Measurements from ENCODE around the gene AGFG2.
"Not testable (repeated sequence)": the region's sequence is repeated elsewhere in the genome, so short reads cannot be mapped to it uniquely, and the experiment has no call there.

The AGFG2 gene

DNA sequence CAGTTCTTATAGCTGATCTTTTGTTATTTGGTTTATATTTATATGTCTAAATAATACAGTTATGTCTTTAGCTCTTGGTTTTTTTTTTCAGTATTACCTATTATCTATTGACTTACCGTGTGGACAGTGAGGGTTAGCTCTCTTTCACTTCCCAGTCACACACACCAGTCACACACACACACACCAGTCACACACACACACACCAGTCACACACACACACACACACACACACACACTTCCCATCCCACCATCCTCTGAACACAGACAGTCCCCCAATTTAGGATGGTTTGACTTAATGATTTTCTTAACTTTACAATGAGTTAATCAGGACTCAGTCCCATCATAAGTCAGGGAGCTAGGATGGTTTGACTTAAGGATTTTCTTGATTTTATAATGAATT, 18.9 kb upstream of the AGFG2 start:
- no peak overlapping the region for H3K27ac ChIP-seq
- H3K9me3 ChIP-seq = peaks cover 7% of the 10 kb centered on the region; the same call in 1 of the 2 replicates
- H3K27me3 ChIP-seq = no peaks in the 10 kb centered on the region
- no peak overlapping the region for H3K4me2 ChIP-seq
- no peaks in the 10 kb centered on the region for H4K20me1 ChIP-seq
- TF ChIP-seq Cebpa-rat (IDR thresholded peaks at IDR 0.05) = no peak
- no peak overlapping the region for H3K9ac ChIP-seq
- H3K4me3 ChIP-seq = no peak overlapping the region
- no peaks in the 10 kb centered on the region for H3K36me3 ChIP-seq
- peaks cover 19% of the 10 kb centered on the region for H3K4me1 ChIP-seq

DNA sequence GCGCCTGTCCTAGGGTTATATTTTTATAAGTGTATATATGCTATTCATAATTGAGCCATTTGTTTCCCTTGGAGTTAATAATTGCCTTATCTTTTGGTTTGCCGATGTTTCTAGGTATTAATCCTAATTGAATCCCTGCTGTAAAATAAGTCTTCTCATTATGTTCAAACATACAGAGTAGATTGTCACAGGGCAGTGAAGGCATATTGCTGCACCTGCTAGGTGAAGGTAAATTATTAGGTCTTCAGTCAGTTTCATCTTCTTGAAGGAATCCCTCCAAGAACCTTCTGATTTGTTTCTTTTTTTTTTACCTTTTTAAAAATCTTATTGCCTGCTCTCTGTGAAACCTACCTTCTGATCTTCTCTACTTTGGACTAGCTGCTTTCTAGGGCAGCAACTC, 17.9 kb upstream of the AGFG2 start:
- TF ChIP-seq Cebpa-rat (IDR thresholded peaks at IDR 0.05) = no peak
- Histone ChIP-seq H3K27me3 (no peaks in the 10 kb centered on the region), H4K20me1 (no peaks in the 10 kb centered on the region), H3K4me3 (no peak overlapping the region), H3K9ac (no peak overlapping the region), H3K4me2 (no peak overlapping the region), H3K27ac (no peak overlapping the region), H3K36me3 (no peaks in the 10 kb centered on the region), H3K4me1 (peaks cover 10% of the 10 kb centered on the region), H3K9me3 (peaks cover 7% of the 10 kb centered on the region; the same call in 1 of the 2 replicates)

DNA sequence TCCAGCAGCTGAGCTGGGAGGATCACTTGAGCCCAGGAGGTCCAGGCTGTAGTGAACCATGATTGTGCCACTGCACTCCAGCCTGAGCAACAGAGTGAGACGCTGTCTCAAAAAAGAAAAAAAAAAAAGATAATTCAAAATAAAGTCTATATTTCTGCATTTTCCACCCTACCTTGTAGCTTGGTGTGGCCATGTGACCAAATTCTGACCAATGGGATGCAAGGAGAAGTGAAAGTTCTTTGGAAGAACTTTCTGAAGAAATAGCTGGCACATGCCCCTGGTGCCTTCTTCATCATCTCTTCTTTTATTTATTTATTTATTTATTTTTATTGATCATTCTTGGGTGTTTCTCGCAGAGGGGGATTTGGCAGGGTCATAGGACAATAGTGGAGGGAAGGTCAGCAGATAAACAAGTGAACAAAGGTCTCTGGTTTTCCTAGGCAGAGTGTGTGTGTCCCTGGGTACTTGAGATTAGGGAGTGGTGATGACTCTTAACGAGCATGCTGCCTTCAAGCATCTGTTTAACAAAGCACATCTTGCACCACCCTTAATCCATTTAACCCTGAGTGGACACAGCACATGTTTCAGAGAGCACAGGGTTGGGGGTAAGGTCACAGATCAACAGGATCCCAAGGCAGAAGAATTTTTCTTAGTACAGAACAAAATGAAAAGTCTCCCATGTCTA, 17.0 kb upstream of the AGFG2 start:
- H3K9ac ChIP-seq, H3K4me3 ChIP-seq, H4K20me1 ChIP-seq, H3K4me1 ChIP-seq, H3K9me3 ChIP-seq, H3K4me2 ChIP-seq, H3K36me3 ChIP-seq, H3K27ac ChIP-seq, H3K27me3 ChIP-seq: not testable (repeated sequence)

DNA sequence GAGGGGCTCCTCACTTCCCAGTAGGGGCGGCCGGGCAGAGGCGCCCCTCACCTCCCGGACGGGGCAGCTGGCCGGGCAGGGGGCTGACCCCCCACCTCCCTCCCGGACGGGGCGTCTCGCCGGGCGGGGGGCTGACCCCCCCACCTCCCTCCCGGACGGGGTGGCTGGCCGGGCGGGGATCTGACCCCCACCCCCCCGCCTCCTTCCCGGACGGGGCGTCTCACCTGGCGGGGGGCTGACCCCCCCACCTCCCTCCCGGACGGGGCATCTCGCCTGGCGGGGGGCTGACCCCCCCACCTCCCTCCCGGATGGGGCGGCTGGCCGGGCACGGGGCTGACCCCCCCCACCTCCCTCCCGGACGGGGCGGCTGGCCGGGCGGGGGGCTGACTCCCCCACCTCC, 15.8 kb upstream of the AGFG2 start:
- H3K9me3 ChIP-seq, H3K4me2 ChIP-seq, H3K36me3 ChIP-seq, H3K4me1 ChIP-seq, H4K20me1 ChIP-seq, H3K27ac ChIP-seq, H3K9ac ChIP-seq, H3K4me3 ChIP-seq, H3K27me3 ChIP-seq: not testable (repeated sequence)

DNA sequence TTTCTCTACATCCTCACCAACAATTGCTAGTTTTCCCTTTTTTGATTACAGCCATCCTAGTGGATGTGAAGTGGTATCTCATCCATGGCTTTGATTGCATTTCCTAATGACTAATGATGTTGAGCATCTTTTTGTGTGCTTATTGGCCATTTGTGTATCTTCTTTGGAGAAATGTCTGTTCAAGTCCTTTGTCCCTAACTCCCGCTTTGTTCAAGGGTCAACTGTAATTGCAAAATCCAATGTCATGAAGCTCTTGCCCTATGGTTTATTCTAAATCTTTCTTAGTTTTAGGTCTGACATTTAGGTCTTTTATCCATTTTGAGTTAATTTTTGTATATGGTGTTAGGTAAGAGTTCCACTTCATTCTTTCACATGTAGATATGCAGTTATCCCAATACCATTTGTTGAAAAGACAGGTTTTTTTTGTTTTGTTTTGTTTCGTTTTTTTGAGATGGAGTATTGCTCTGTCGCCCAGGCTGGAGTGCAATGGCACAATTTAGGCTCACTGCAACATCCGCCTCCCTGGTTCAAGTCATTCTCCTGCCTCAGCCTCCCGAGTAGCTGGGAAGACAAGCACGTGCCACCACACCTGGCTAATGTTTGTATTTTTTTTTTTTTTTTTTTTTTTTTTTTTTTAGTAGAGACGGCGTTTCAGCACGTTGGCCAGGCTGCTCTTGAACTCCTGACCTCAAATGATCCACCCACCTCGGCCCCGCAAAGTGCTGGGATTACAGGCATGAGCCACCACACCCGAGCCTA, 10.7 kb upstream of the AGFG2 start:
- not testable (repeated sequence) for H3K36me3 ChIP-seq, H3K27me3 ChIP-seq, H3K9me3 ChIP-seq, H4K20me1 ChIP-seq, H3K4me2 ChIP-seq, H3K4me1 ChIP-seq, H3K4me3 ChIP-seq, H3K9ac ChIP-seq, H3K27ac ChIP-seq

DNA sequence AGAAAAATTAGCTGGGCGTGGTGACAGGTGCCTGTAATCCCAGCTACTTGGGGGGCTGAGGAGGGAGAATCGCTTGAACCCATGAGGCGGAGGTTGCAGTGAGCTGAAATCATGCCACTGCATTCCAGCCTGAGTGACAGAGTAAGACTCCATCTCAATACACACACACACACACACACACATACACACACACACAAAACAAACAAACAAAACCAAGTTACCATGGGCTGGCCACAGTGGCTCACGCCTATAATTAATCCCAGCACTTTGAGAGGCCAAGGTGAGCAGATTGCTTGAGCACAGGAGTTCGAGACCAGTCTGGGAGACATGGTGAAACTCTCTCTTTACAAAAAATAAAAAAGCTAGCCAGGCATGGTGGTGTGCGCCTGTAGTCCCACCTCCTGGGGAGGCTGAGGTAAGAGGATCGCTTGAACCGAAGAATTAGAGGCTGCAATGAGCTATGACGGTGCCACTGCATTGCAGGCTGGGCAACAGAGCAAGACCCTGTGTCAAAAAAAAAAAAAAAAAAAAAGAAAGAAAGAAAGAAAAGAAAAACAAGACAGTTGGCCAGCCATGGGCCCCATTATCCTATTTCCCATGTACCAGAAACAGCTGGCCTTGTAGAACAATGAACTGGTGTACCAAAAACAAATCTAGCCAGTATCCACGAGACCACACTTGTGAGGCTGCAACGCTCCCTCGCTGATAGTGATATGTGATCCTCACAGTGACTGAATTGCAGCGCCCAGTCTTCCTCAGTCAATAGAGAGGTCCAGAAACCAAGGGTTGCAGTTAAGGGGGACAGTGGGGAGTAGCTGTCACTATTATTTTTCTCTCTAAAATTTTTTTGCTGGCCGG, 6.6 kb upstream of the AGFG2 start:
- Histone ChIP-seq H3K9ac (no peak overlapping the region), H3K4me2 (no peak overlapping the region), H3K4me3 (no peak overlapping the region), H3K27ac (no peak overlapping the region), H3K36me3 (no peaks in the 10 kb centered on the region), H3K27me3 (no peaks in the 10 kb centered on the region), H3K9me3 (no peaks in the 10 kb centered on the region), H4K20me1 (no peaks in the 10 kb centered on the region), H3K4me1 (peaks cover 7% of the 10 kb centered on the region; the same call in 1 of the 2 replicates)
- no peak for TF ChIP-seq Cebpa-rat (IDR thresholded peaks at IDR 0.05)

DNA sequence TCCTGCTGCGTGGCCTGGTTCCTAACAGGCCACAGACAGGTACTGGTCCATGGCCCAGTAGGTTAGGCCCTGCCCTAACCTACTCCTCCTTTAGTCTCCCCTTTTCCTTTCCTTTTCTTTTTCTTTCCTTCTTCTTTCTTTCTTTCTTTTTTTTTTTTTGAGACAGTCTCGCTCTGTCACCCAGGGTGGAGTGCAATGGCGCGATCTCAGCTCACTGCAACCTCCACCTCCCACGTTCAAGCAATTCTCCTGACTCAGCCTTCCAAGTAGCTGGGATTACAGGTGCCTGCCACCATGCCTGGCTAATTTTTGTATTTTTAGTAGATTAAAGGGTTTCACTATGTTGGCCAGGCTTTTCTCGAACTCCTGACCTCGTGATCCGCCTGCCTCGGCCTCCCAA, 3.0 kb upstream of the AGFG2 start:
- H4K20me1 ChIP-seq, H3K9me3 ChIP-seq, H3K36me3 ChIP-seq, H3K27ac ChIP-seq, H3K4me2 ChIP-seq, H3K9ac ChIP-seq, H3K4me3 ChIP-seq, H3K27me3 ChIP-seq: not testable (repeated sequence)
- peaks cover 24% of the 10 kb centered on the region for H3K4me1 ChIP-seq

DNA sequence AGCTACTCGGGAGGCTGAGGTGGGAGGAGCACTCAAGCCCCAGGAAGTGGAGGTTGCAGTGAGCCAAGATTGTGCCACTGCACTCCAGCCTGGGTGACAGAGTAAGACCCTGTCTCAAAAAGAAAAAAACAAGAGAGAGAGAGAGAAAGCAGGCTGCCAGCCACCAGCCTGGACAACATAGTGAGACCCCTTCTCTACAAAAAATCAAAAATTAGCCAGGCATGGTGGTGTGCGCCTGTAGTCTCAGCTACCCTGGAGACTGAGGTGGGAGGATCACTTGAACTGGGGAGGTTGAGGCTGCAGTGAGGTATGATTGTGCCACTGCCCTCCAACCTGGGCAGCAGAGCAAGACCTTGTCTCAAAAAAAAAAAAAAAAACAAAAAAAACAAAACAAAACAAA, 2.3 kb upstream of the AGFG2 start:
- H3K27ac ChIP-seq, H3K4me3 ChIP-seq, H3K9me3 ChIP-seq, H4K20me1 ChIP-seq, H3K9ac ChIP-seq, H3K4me2 ChIP-seq, H3K27me3 ChIP-seq, H3K36me3 ChIP-seq: not testable (repeated sequence)
- peaks cover 21% of the 10 kb centered on the region for H3K4me1 ChIP-seq

DNA sequence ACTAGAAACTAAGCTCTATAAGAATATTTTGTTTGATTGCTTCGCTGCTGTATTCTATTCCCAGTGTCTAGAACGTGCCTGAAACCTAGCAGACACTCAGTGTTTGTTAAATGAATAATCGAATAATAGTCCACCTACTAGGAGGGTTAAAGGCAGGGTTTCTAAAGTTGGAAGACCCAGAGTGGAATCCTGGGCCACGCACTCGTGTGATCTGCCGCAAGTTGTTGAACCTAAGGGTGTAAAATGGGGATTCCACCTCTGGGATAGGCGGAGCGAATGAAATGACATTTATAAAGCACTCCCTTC, 702 bp upstream of the AGFG2 start:
- peak overlapping the region; percentile 87 for H3K4me2 ChIP-seq
- no peak overlapping the region for H3K27ac ChIP-seq
- H3K36me3 ChIP-seq = no peaks in the 10 kb centered on the region
- TF ChIP-seq Cebpa-rat (IDR thresholded peaks at IDR 0.05) = no peak
- no peaks in the 10 kb centered on the region for H3K9me3 ChIP-seq
- no peaks in the 10 kb centered on the region; the same call in 1 of the 2 replicates for H3K27me3 ChIP-seq
- peak overlapping the region; percentile 35; the same call in 1 of the 2 replicates for H3K9ac ChIP-seq
- peaks cover 8% of the 10 kb centered on the region for H4K20me1 ChIP-seq
- H3K4me3 ChIP-seq = peak overlapping the region; percentile 62
- peaks cover 17% of the 10 kb centered on the region for H3K4me1 ChIP-seq

DNA sequence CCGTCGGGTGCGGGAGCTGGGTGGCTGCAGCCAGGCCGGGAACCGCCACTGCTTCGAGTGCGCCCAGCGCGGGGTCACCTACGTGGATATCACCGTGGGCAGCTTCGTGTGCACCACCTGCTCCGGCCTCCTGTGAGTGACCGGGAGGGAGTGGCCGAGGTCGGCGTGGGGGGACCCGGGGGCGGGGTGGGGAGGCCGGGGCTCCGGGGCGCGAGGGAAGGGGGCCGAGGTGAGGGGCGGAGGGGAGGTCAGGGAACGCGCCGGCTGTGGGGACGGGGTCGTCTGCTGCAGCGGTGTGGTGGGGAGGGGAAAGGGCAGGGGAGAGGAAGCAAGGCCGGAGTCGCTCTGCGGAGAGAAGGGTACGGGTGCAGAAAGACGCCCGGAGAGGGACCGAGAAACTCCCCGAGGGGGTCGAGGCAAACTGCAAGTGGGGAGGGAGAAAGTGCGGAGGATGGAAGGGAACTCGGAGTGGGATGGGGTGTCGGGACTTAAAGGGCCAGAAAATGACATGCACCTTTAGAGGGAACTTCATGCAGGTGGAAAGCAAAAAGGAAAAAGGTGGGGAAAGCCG, 518 bp downstream of the AGFG2 start:
- H3K4me2 ChIP-seq = peak overlapping the region; percentile 97
- H3K36me3 ChIP-seq = no peaks in the 10 kb centered on the region
- H4K20me1 ChIP-seq = peaks cover 8% of the 10 kb centered on the region
- H3K4me1 ChIP-seq = peaks cover 17% of the 10 kb centered on the region
- H3K9ac ChIP-seq = peak overlapping the region; percentile 75
- H3K27ac ChIP-seq = no peak overlapping the region
- H3K4me3 ChIP-seq = peak overlapping the region; percentile 81
- no peak for TF ChIP-seq Cebpa-rat (IDR thresholded peaks at IDR 0.05)
- no peaks in the 10 kb centered on the region for H3K9me3 ChIP-seq
- H3K27me3 ChIP-seq = no peaks in the 10 kb centered on the region; the same call in 1 of the 2 replicates
